ENCODE results near the gene ARHGDIG.

ARHGDIG gene

DNA sequence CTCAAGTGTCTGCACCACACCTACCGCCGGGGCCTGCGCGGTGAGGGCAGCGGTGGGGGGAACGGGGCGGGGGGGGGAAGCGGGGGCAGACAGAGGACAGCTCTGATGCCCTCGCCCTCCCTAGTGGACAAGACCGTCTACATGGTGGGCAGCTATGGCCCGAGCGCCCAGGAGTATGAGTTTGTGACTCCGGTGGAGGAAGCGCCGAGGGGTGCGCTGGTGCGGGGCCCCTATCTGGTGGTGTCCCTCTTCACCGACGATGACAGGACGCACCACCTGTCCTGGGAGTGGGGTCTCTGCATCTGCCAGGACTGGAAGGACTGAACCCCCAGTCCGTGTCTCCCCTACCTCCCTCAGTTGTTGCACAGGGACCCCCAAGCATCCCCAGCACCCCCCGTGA is 2.1 kb downstream of the ARHGDIG start:
- peaks cover 33% of the 10 kb centered on the region for H3K27me3 ChIP-seq (ENCODE audit: insufficient read depth, insufficient read length)
- peaks cover 21% of the 10 kb centered on the region for H3K36me3 ChIP-seq (ENCODE audit: insufficient read depth, insufficient read length, low read length)
- H3K9me3 ChIP-seq (ENCODE audit: insufficient read depth, low read length): no peaks in the 10 kb centered on the region
- TF ChIP-seq SUZ12 (IDR thresholded peaks at IDR 0.05; ENCODE audit: extremely low read depth, insufficient read depth, insufficient read length) (no peak), ZNF274 (IDR thresholded peaks at IDR 0.05; ENCODE audit: low read depth, low read length) (no peak), YY1 (IDR thresholded peaks at IDR 0.05; ENCODE audit: insufficient read depth, insufficient read length) (no peak)
- no peak overlapping the region for H3K4me3 ChIP-seq (ENCODE audit: insufficient read length, low read depth)
- no peak overlapping the region for H3K9ac ChIP-seq (ENCODE audit: insufficient read length, low read depth)
- peaks cover 2% of the 10 kb centered on the region for H3K4me1 ChIP-seq (ENCODE audit: insufficient read depth, insufficient read length)
- no peak for DNase-seq (ENCODE audit: low read depth, low spot score)

DNA sequence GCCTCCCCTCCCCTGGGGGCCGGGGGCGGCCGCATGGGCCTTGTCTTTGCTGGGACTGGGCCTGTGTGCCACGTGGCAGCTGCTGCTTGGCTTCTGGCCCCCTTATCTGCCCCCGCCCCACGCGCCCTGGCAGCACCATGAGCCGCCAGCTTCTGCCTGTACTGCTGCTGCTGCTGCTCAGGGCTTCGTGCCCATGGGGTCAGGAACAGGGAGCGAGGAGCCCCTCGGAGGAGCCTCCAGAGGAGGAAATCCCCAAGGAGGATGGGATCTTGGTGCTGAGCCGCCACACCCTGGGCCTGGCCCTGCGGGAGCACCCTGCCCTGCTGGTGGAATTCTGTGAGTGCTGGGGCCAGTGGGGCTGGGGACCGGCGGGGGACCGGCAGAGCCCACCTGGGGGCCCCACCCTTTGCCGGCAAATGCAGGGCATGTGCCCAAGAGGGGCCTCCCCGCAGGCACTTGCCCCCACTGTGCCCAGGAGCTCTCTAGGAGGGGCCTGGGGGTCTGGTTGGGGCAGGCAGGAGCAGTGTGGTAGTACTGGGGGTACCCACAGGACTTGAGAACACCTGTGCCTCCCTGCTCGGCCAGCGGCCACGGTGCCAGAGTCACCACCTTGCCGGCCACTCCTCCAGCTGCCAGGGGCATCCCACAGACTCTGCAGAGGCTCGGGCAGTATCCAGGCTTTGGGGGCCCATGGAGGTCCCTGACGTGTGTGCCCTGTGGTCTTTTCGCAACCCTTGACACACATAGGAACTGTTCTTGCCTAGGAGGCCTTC is 2.8 kb downstream of the ARHGDIG start, which contains the start of gene PDIA2:
Gene PDIA2 (plus strand): TSS at position 132 of the 773 bp plus-strand sequence. CDS start 6 bp downstream, at position 138.
- no peak within 1 kb of the TSS for H3K9ac ChIP-seq (ENCODE audit: insufficient read length, low read depth)
- H3K36me3 ChIP-seq (ENCODE audit: insufficient read depth, insufficient read length, low read length): peaks cover 28% of the 10 kb centered on the region

DNA sequence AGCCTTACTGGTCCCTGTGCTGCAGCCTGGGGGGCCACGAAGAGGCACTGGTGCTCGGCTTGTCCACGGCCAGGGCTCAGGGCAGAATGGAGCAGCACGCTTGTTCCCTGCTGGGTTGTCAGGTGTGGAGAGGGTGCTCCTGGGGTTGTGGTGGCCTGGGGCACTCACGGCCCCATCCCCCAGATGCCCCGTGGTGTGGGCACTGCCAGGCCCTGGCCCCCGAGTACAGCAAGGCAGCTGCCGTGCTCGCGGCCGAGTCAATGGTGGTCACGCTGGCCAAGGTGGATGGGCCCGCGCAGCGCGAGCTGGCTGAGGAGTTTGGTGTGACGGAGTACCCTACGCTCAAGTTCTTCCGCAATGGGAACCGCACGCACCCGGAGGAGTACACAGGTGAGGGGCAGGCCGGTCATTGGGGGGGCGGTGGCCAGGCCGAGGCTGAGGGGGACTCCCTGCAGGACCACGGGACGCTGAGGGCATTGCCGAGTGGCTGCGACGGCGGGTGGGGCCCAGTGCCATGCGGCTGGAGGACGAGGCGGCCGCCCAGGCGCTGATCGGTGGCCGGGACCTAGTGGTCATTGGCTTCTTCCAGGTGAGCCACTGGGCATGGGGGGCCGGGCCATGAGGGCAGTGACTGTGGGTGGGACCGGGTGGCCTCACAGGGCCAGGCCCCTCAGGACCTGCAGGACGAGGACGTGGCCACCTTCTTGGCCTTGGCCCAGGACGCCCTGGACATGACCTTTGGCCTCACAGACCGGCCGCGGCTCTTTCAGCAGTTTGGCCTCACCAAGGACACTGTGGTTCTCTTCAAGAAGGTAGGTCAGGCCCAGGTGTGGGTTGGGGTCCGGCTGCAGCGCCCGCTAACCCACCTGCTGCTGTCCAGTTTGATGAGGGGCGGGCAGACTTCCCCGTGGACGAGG is 4.1 kb downstream of the ARHGDIG start:
- no peak for DNase-seq (ENCODE audit: low read depth, low spot score)
- Histone ChIP-seq H3K36me3 (ENCODE audit: insufficient read depth, insufficient read length, low read length) (peaks cover 40% of the 10 kb centered on the region), H3K27me3 (ENCODE audit: insufficient read depth, insufficient read length) (peaks cover 24% of the 10 kb centered on the region), H3K4me1 (ENCODE audit: insufficient read depth, insufficient read length) (peaks cover 2% of the 10 kb centered on the region), H3K9ac (ENCODE audit: insufficient read length, low read depth) (no peak overlapping the region), H3K9me3 (ENCODE audit: insufficient read depth, low read length) (no peaks in the 10 kb centered on the region), H3K4me3 (ENCODE audit: insufficient read length, low read depth) (no peak overlapping the region)
- TF ChIP-seq ZNF274 (IDR thresholded peaks at IDR 0.05; ENCODE audit: low read depth, low read length) (no peak), YY1 (IDR thresholded peaks at IDR 0.05; ENCODE audit: insufficient read depth, insufficient read length) (no peak), SUZ12 (IDR thresholded peaks at IDR 0.05; ENCODE audit: extremely low read depth, insufficient read depth, insufficient read length) (no peak)

More for the DNA sequence above, 2.8 kb downstream of the ARHGDIG start, which contains the start of gene PDIA2:
- TF ChIP-seq YY1 (IDR thresholded peaks at IDR 0.05; ENCODE audit: insufficient read depth, insufficient read length): no peak
- no peak for TF ChIP-seq SUZ12 (IDR thresholded peaks at IDR 0.05; ENCODE audit: extremely low read depth, insufficient read depth, insufficient read length)
- TF ChIP-seq ZNF274 (IDR thresholded peaks at IDR 0.05; ENCODE audit: low read depth, low read length): no peak
- H3K27me3 ChIP-seq (ENCODE audit: insufficient read depth, insufficient read length): peaks cover 33% of the 10 kb centered on the region
- DNase-seq (ENCODE audit: low read depth, low spot score): no peak
- H3K4me1 ChIP-seq (ENCODE audit: insufficient read depth, insufficient read length): peaks cover 2% of the 10 kb centered on the region
- H3K4me3 ChIP-seq (ENCODE audit: insufficient read length, low read depth): no peak within 1 kb of the TSS
- no peaks in the 10 kb centered on the region for H3K9me3 ChIP-seq (ENCODE audit: insufficient read depth, low read length)

DNA sequence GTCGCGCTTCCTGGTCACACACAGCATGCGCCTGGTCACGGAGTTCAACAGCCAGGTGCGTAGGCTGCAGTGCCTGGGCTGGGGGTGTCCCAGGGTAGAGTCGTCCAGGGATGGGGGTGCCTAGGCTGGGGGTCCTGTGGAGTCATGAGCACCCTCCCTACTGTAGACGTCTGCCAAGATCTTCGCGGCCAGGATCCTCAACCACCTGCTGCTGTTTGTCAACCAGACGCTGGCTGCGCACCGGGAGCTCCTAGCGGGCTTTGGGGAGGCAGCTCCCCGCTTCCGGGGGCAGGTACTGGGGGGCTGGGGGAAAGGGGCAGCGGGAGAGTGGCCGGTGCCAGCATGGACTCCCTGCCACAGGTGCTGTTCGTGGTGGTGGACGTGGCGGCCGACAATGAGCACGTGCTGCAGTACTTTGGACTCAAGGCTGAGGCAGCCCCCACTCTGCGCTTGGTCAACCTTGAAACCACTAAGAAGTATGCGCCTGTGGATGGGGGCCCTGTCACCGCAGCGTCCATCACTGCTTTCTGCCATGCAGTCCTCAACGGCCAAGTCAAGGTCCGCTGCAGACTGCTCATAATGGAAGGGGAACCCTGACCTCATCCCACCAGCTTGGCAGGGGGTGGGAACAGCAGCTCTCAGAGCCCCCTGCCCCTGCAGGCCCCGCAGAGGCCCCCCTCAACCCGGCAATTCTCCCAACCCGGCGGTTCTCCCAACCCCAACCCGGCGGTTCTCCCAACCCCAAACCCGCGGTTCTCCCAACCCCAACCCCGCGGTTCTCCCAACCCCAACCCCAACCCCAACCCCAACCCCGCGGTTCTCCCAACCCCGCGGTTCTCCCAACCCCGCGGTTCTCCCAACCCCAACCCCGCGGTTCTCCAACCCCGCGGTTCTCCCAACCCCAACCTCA is 5.0 kb downstream of the ARHGDIG start:
- Histone ChIP-seq H3K36me3 (ENCODE audit: insufficient read depth, insufficient read length, low read length) (peaks cover 49% of the 10 kb centered on the region), H3K4me1 (ENCODE audit: insufficient read depth, insufficient read length) (peaks cover 2% of the 10 kb centered on the region), H3K9ac (ENCODE audit: insufficient read length, low read depth) (no peak overlapping the region), H3K4me3 (ENCODE audit: insufficient read length, low read depth) (no peak overlapping the region), H3K27me3 (ENCODE audit: insufficient read depth, insufficient read length) (peaks cover 16% of the 10 kb centered on the region), H3K9me3 (ENCODE audit: insufficient read depth, low read length) (no peaks in the 10 kb centered on the region)
- no peak for TF ChIP-seq SUZ12 (IDR thresholded peaks at IDR 0.05; ENCODE audit: extremely low read depth, insufficient read depth, insufficient read length)
- TF ChIP-seq ZNF274 (IDR thresholded peaks at IDR 0.05; ENCODE audit: low read depth, low read length): no peak
- TF ChIP-seq YY1 (IDR thresholded peaks at IDR 0.05; ENCODE audit: insufficient read depth, insufficient read length): no peak
- no peak for DNase-seq (ENCODE audit: low read depth, low spot score)

DNA sequence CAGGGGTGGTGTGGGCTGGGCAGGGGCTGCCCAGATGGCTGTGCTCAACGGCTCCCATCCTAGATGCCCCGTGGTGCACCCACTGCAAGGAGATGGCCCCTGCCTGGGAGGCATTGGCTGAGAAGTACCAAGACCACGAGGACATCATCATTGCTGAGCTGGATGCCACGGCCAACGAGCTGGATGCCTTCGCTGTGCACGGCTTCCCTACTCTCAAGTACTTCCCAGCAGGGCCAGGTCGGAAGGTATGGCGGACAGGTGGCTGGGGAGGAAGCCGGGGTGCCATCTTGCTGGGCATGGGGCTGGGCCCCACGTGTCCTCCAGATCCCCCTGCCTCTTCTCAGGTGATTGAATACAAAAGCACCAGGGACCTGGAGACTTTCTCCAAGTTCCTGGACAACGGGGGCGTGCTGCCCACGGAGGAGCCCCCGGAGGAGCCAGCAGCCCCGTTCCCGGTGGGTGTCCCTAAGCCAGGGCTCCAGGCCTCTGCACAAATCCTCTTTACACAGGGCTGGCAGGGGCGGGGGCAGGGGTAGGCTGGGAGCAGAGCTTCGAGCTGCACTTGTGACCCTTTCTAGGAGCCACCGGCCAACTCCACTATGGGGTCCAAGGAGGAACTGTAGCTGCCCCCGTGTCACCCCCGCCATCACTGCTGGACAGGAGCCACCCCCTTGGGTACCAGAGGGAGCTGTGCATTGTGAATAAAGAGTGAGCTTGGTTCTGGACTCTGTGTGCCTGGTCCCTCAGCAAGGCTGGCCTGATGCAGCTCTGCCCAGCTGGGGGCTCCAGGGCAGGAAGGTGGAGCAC is 6.3 kb downstream of the ARHGDIG start:
- Histone ChIP-seq H3K27me3 (ENCODE audit: insufficient read depth, insufficient read length) (peaks cover 4% of the 10 kb centered on the region), H3K36me3 (ENCODE audit: insufficient read depth, insufficient read length, low read length) (peaks cover 62% of the 10 kb centered on the region), H3K9ac (ENCODE audit: insufficient read length, low read depth) (no peak overlapping the region), H3K9me3 (ENCODE audit: insufficient read depth, low read length) (no peaks in the 10 kb centered on the region), H3K4me1 (ENCODE audit: insufficient read depth, insufficient read length) (no peaks in the 10 kb centered on the region), H3K4me3 (ENCODE audit: insufficient read length, low read depth) (no peak overlapping the region)
- TF ChIP-seq ZNF274 (IDR thresholded peaks at IDR 0.05; ENCODE audit: low read depth, low read length) (no peak), YY1 (IDR thresholded peaks at IDR 0.05; ENCODE audit: insufficient read depth, insufficient read length) (no peak), SUZ12 (IDR thresholded peaks at IDR 0.05; ENCODE audit: extremely low read depth, insufficient read depth, insufficient read length) (no peak)
- no peak for DNase-seq (ENCODE audit: low read depth, low spot score)

DNA sequence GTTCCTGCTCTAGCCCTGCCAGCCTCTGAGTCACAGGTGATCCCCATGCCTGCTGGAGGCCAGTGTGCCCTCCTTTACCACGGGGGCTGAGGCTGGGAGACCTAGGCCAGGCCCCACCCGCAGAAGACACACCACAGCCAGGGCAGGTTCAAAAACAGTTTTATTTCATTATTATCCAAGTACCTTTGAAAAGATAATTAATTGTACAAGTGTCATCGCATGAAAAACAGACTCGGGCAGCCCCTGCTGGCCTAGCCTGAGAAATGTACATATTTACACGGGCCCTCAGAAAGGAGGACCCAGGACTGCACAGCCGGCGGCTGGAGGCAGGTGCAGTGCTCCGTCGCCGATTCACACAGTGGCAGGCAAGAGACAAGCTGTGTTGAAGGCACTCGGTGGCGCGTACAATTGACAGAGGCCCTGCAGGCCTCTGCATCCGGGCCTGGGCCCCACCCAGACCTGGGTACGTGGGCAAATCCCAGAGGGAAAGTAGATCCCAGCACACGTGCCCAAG is 7.0 kb downstream of the ARHGDIG start:
- Histone ChIP-seq H3K9ac (ENCODE audit: insufficient read length, low read depth) (no peak overlapping the region), H3K27me3 (ENCODE audit: insufficient read depth, insufficient read length) (no peaks in the 10 kb centered on the region), H3K4me3 (ENCODE audit: insufficient read length, low read depth) (no peak overlapping the region), H3K36me3 (ENCODE audit: insufficient read depth, insufficient read length, low read length) (peaks cover 68% of the 10 kb centered on the region), H3K9me3 (ENCODE audit: insufficient read depth, low read length) (no peaks in the 10 kb centered on the region), H3K4me1 (ENCODE audit: insufficient read depth, insufficient read length) (no peaks in the 10 kb centered on the region)
- no peak for DNase-seq (ENCODE audit: low read depth, low spot score)
- TF ChIP-seq YY1 (IDR thresholded peaks at IDR 0.05; ENCODE audit: insufficient read depth, insufficient read length) (no peak), SUZ12 (IDR thresholded peaks at IDR 0.05; ENCODE audit: extremely low read depth, insufficient read depth, insufficient read length) (no peak), ZNF274 (IDR thresholded peaks at IDR 0.05; ENCODE audit: low read depth, low read length) (no peak)
